Colonic mucosa (tissue), 4 donors: ENCODE measurements around the gene CXXC1. TPM values are rescaled to one million over a fixed set of nuclear protein-coding genes. Genes with fewer than 3 reads are reported as not detected.

Experiments
- DNase-seq: peaks from one replicate; pipeline ENCODE4 v3.0.0-alpha.2; 2020
- H3K27ac ChIP-seq: fragments of 200-600 bp; one replicate; pipeline ENCODE4 v1.8.0; 2021
- H3K27me3 ChIP-seq: fragments of 200-600 bp; one replicate; pipeline ENCODE4 v1.8.0; 2021
- H3K36me3 ChIP-seq: fragments of 200-600 bp; one replicate; pipeline ENCODE4 v1.8.0; 2021
- H3K4me1 ChIP-seq: fragments of 200-600 bp; one replicate; pipeline ENCODE4 v1.8.0; 2021; ENCODE audit warnings: mild to moderate bottlenecking
- H3K4me3 ChIP-seq: fragments of 200-600 bp; one replicate; pipeline ENCODE4 v1.8.0; 2021
- H3K9ac ChIP-seq, 2 donors: one replicate each; pipeline ENCODE4 v1.7.0; 2013; ENCODE audit warnings: control low read depth in 2 of 2, low read depth in 2 of 2, low read length in 2 of 2
- H3K9me3 ChIP-seq: fragments of 200-600 bp; one replicate; pipeline ENCODE4 v1.8.0; 2021
- CTCF ChIP-seq: fragments of 200-600 bp; IDR thresholded peaks from one replicate; pipeline ENCODE4 v1.8.0; 2022; ENCODE audit warnings: antibody characterized with exemption, mild to moderate bottlenecking
- intact Hi-C: fragments of 100-400 bp; cut with DNase I; formaldehyde crosslinking; loops from one replicate; pipeline ENCODE4 v1.14.1; 2022
- total RNA-seq, 2 donors: library from RNA; stranded (reverse); fragmentation: NEBNext Ultra II Directional in 1 of 2; extraction: Animal tissue kit (Norgen Biotek cat#: 25700) in 1 of 2; gene quantifications; one replicate each; pipeline ENCODE4 v1.2.1, GENCODE V29; 2021
- donor health status: healthy.
- donor health status: DM: no; HTN: no; CAD: no.
- donor health status: DM: no; HTN: no; CAD: no.

CXXC1 gene
- total RNA-seq, 2 donors from 2014 or later: 46.1 to 102 TPM

- intact Hi-C loops: no loop called here
- no peak for DNase-seq
- Histone ChIP-seq H3K27me3 (no peaks in the 10 kb centered on the region), H3K9me3 (no peaks in the 10 kb centered on the region), H3K36me3 (peaks cover 59% of the 10 kb centered on the region), H3K4me3 (no peak overlapping the region), H3K4me1 (peaks cover 9% of the 10 kb centered on the region), H3K9ac (no peak overlapping the region), H3K27ac (no peak overlapping the region)
- no peak for TF ChIP-seq CTCF
These were observed 11.9 kb downstream of the CXXC1 start for GRCh38 chr18:50275503-50276036.

GRCh38 chr18:50274941-50275340 is 12.6 kb downstream of the CXXC1 start:
- Histone ChIP-seq H3K4me3 (no peak overlapping the region), H3K36me3 (peaks cover 59% of the 10 kb centered on the region), H3K9ac (no peak overlapping the region), H3K27me3 (no peaks in the 10 kb centered on the region), H3K9me3 (no peaks in the 10 kb centered on the region), H3K27ac (no peak overlapping the region), H3K4me1 (peaks cover 2% of the 10 kb centered on the region)
- no peak for DNase-seq
- intact Hi-C loops: no loop called here
- TF ChIP-seq CTCF: no peak

- H3K27me3 ChIP-seq: no peaks in the 10 kb centered on the region
- no peak overlapping the region for H3K9ac ChIP-seq
- intact Hi-C loops: no loop called here
- H3K4me1 ChIP-seq: no peaks in the 10 kb centered on the region
- DNase-seq: no peak
- H3K9me3 ChIP-seq: no peaks in the 10 kb centered on the region
- no peak for TF ChIP-seq CTCF
- H3K36me3 ChIP-seq: peaks cover 59% of the 10 kb centered on the region
- H3K4me3 ChIP-seq: no peak overlapping the region
- no peak overlapping the region for H3K27ac ChIP-seq
These were observed 13.4 kb downstream of the CXXC1 start for GRCh38 chr18:50274044-50274442.

- Histone ChIP-seq H3K4me3 (no peak overlapping the region), H3K9me3 (no peaks in the 10 kb centered on the region), H3K27ac (no peak overlapping the region), H3K4me1 (no peaks in the 10 kb centered on the region), H3K36me3 (peaks cover 59% of the 10 kb centered on the region), H3K9ac (no peak overlapping the region), H3K27me3 (no peaks in the 10 kb centered on the region)
- DNase-seq: no peak
- no peak for TF ChIP-seq CTCF
- intact Hi-C loops: no loop called here
These were observed 14.1 kb downstream of the CXXC1 start for GRCh38 chr18:50273203-50274043.

GRCh38 chr18:50272568-50272967 is 14.9 kb downstream of the CXXC1 start:
- DNase-seq: no peak
- peaks cover 55% of the 10 kb centered on the region for H3K36me3 ChIP-seq
- no peaks in the 10 kb centered on the region for H3K27me3 ChIP-seq
- intact Hi-C loops: no loop called here
- no peak overlapping the region for H3K4me3 ChIP-seq
- no peaks in the 10 kb centered on the region for H3K9me3 ChIP-seq
- H3K4me1 ChIP-seq: no peaks in the 10 kb centered on the region
- no peak overlapping the region for H3K9ac ChIP-seq
- no peak overlapping the region for H3K27ac ChIP-seq
- TF ChIP-seq CTCF: no peak
